Islet precursor cell (in vitro differentiated cells): ENCODE results near the gene TMC6.
"Not testable (repeated sequence)": the region's sequence is repeated elsewhere in the genome, so short reads cannot be mapped to it uniquely, and the experiment has no call there.

Source experiments
- DNase-seq: peaks from one replicate; pipeline ENCODE4 v3.0.0-alpha.2; 2018

The TMC6 gene

DNA sequence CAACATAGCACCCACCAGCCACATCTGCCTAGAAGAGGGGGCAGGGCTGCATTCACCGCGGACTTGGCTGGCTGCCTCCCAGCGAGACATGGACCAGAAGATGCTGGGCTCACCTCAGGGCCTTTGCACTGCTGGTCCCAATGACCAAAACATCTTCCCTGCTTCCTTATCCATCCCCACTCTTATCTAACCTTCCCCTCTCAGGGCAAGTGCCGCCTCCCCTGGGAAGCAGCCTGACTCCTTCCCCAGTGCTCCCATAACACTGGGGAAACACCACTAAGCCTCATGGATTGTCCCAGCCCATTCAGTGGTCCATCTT is 5.7 kb downstream of the TMC6 start:
- DNase-seq, result no peak

DNA sequence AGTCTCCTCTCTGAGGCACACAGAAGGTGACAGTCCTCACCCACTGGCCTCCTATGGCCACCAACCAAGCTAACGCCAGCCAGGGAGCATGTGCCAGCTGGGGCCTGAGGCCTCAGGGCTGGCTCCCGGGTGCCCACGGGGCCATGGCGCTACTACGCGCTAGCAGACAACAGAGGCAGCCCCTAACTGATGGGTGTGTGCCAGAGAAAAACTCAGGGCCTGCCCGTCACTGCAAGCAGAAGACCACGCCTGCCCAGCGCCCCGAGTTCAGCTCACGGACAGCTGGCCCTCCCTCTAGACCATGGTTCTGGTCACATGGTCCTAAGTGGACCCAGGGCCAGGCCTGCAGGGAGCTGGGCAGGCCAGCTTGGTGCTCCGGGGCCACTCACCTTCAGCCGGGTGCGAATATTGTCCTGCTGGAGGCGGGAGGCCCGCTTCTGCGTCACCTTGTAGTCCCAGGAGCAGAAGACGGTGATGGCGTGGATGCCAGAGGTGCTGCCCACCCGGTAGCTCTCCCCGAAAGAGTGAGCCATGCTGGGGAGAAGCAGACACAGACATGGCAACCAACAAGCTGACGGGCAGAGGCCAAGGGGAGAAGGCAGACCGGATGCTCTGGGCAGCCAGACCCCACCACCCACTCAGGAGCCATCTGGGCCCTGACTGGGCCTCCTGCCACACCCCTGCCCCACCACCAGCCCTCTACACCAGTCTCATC is 6.2 kb downstream of the TMC6 start:
- DNase-seq, result no peak

- DNase-seq, result no peak
These were observed 6.7 kb downstream of the TMC6 start for GRCh38 chr17:78121801-78122215.

- no peak for DNase-seq
These were observed 7.4 kb downstream of the TMC6 start for GRCh38 chr17:78120971-78121800.

DNA sequence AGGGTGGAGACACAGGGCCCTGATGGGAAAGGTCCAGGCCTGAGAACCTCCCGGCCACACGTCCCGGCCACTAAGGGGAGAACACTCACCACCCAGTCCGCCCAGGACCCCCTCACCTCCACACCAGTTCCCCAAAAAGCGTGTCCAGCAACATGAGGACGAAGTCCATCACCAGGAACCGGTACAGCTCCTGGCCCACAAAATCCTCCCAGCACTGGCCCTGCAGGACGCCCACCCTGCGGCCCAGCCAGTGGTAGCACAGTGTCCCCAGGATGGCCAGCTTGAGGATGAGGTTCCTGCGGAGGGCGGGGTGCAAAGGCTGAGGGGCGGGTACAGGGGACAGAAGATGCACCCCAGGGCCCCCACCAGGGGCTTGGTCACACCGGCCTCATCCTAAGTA is 8.0 kb downstream of the TMC6 start:
- no peak for DNase-seq

DNA sequence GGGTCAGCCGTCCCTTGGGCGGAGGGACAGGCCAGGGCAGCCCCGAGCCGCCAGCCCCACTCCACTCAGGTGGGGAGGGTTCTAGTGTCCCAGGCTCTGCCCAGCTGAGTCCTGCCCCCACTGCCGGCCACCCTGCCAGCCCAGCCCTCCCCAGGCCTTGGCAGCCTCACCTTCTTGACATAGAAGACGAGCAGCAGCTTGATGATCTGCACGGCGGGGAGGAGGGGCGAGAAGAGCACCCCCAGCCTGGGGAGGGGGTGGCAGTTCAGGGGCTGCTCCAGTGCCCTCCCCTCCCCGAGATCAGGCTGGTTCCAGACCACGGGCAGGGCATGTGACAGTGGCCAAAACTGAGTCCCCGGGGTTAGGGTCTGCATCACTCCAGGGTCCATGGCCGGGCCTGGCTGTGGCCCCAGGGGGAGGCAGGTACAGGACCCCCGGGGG is 9.7 kb downstream of the TMC6 start:
- no peak for DNase-seq

GRCh38 chr17:78117027-78117981 is 11.3 kb downstream of the TMC6 start:
- DNase-seq, result no peak

DNA sequence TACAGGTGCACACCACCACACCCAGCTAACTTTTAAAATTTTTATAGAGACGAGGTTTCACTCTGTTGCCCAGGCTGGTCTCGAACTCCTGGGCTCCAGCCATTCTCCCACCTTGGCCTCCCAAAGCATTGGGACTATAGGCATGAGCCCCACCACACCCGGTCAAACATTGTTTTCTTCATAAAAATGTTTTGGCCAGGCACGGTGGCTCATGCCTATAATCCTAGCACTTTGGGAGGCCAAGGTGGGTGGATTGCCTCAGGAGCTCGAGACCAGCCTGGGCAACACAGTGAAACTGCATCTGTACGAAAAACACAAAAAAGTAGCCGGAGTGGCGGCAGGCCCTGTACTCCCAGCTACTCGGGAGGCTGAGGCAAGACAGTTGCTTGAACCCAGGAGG is 12.1 kb downstream of the TMC6 start:
- no peak for DNase-seq

GRCh38 chr17:78115803-78116202 is 12.8 kb downstream of the TMC6 start:
- DNase-seq, result not testable (repeated sequence)

GRCh38 chr17:78114831-78115723 is 13.5 kb downstream of the TMC6 start:
- DNase-seq, result no peak

DNA sequence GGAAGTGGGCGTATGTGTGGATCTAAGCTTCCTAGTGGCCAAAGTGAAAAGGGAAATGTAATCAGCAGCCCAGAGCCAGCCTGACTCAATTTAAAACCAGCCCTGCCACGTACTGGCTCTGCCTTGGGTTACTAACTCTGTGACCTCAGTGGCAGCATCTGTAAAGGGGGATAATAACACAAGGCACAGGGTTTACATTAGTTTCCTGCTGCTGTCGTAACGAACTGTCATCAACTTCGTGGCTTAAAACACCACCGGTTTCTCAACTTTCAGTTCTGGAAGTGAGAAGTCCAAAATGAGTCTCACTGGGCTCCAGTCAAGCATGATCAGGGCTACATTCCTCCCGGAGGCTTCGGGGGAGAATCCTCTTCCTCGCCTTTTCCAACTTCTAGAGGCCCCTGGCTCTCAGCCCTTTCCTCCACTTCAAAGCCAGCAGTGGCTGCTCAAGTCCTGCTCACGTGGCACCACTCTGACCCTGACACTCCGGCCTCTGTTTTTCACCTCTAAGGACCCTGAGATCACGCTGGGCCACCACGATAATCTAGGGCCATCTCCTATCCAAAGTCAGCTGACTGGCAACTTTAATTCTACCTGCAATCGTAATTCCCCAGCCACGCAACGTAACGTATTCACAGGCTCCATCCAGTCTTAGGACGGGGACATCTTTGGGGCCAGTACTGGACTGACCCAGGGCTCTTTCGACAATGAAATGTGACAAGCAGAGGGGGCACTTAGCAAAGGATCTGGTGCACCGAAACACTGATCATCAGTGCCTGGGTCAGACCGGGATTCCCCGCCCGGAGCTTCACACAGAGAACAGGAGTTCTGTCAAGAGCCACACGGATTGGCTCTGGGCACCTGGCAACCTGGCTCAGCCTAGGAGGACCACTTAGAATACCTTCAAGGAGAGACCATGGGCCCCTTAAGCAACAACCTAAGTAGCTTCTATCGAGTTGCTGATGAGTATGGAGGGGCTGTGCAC is 14.5 kb downstream of the TMC6 start:
- no peak for DNase-seq

- DNase-seq, result peak; percentile 93
These were observed 15.8 kb downstream of the TMC6 start for GRCh38 chr17:78112518-78113471.

DNA sequence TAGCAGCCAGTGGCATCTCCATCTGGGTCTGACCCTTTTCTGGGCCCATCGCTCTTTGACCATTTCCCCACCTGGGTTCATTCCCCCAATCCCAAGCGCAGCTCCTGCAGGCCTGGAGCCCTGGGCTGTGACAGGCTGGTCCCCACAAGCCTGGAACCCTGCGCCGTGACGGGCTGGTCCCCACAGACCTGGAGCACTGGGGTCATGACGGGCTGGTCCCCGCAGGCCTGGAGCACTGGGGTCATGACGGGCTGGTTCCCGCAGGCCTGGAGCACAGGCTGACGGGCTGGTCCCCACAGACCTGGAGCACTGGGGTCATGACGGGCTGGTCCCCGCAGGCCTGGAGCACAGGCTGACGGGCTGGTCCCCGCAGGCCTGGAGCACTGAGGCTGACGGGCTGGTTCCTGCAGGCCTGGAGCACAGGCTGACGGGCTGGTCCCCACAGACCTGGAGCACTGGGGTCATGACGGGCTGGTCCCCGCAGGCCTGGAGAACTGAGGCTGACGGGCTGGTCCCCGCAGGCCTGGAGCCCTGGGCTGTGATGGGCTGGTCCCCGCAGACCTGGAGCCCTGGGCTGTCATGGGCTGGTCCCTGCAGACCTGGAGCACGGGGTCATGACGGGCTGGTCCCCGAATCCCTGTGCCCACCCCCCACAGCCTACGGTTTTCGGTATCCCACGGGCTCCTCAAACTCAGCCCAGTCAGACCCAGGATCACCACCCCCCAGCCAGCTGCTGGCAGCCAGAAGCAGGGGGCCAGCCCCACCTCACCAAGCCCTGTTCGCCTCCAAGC is 16.6 kb downstream of the TMC6 start:
- DNase-seq, result no peak

DNA sequence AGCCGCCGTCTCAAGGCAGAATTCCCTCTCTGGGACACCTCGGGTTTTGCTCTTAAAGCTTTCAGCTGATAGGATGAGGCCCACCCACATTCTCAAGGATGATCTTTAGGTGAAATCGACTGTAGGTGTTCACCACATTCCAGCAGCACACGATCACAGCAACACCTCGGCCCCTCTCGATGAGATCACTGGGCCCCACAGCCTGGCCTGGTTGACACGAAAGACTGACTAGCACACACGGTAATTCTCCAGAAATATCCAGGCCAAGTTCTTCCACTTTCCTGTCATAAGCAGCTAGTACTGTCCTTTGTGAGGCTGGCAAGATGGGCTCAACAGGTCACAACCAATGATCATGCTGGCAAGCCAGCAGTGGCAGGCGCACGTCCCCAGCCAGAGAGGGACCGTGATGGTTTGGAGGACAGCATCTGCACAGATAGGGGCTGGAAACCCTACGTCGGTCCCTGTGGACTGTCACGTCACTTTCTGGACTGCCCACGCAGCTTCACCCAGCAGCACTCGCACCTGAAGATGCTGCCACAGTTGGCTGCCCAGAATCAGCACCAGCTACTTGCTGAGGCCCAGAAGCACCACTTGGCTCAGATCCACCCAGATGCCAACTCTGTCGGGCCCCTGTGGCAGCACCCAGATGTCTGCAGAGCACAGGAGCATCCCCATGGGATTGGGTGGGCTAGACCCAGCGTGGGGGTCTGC is 17.4 kb downstream of the TMC6 start:
- no peak for DNase-seq

GRCh38 chr17:78110363-78111015 is 18.1 kb downstream of the TMC6 start:
- no peak for DNase-seq

GRCh38 chr17:78109489-78109761 is 19.1 kb downstream of the TMC6 start:
- DNase-seq, result no peak

DNA sequence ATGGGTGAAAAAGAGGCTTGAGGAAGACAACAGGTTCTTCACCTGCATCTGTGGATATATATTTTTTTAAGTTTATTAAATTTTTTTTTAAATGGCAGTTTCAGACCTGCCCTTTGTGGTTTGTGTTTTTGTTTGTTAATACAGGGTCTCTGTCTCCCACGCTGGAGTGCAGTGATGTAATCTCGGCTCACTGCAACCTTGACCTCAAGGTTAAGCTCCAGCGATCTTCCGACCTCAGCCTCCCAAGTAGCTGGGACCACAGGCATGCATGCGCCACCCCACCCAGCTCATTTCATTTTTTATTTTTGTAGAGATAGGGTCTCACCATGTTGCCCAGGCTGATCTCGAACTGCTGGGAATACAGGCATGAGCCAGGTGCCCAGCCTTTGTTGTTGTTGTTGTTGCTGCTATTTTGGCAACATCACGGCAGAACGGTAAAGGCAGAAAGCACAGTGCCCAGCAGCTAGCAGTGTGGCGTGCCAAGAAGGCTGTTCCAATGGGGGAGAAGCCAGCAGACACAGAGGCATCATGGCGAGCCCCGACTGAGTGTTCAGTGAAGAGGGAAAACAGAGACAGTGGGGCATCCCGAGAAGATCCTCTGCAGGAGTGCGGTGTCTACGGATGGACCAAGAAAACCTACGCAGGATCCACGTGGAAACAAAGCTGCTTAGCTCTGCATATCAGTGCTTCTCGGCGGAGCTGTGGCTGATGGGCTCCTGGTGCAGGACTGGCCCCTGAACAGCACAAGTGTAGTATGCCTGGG is 19.6 kb downstream of the TMC6 start:
- no peak for DNase-seq
